Spleen (tissue), 7 donors: ENCODE data around the gene TAOK3.

Source experiments
- CTCF ChIP-seq, 11 experiments: fragments of 200-600 bp in 7 of 11; fragments of 450-650 bp in 4 of 11; sonication (generic) in 4 of 11; IDR thresholded peaks in 8 of 11; conservative IDR thresholded peaks in 3 of 11; 1 replicate in 7 of 11; 2 replicates in 4 of 11; pipeline versions ENCODE4 v1.4.0 to v1.8.0; 2016 to 2021; ENCODE audit warnings: antibody characterized with exemption in 11 of 11, inconsistent platforms in 4 of 11, mild to moderate bottlenecking in 1 of 11
- POLR2A ChIP-seq, 3 donors: fragments of 450-650 bp; IDR thresholded peaks; one replicate each; pipeline ENCODE4 v1.5.1; 2017; ENCODE audit warnings: antibody characterized with exemption in 3 of 3, mild to moderate bottlenecking in 1 of 3
- donor health status: DM: no; HTN: no; CAD: no; lungs with moderate emphysema.
- donor health status: DM: no; HTN: no; CAD: no.
- donor health status: DM: no; HTN: no; CAD: no.

- TF ChIP-seq CTCF (IDR thresholded peaks at IDR 0.05 in 8 of 11, conservative IDR thresholded peaks at IDR 0.05 in 3 of 11) = no peak
- no peak for TF ChIP-seq POLR2A (IDR thresholded peaks at IDR 0.05)
Observed at GRCh38 chr12:118391836-118392235, 19.1 kb upstream of the TAOK3 start.
